Mammary epithelial cell (primary cell): ENCODE data around the gene RAB28.

Experiments used
- EZH2 ChIP-seq: IDR thresholded peaks from 2 replicates; pipeline ENCODE4 v1.6.1; 2012; ENCODE audit warnings: low read length, inconsistent platforms, borderline replicate concordance
- TF ChIP-seq, protein P1 (sequence below), 2 donors: IDR thresholded peaks in 1 of 2; conservative IDR thresholded peaks in 1 of 2; 2 replicates each; pipeline ENCODE4 v1.5.1; 2011 to 2012; ENCODE audit warnings: inconsistent platforms in 2 of 2, low read length in 2 of 2, mild to moderate bottlenecking in 2 of 2, control low read depth in 1 of 2, low read depth in 1 of 2; ENCODE audit not compliant: insufficient read depth in 1 of 2; ENCODE audit errors: extremely low read depth in 1 of 2

DNA sequence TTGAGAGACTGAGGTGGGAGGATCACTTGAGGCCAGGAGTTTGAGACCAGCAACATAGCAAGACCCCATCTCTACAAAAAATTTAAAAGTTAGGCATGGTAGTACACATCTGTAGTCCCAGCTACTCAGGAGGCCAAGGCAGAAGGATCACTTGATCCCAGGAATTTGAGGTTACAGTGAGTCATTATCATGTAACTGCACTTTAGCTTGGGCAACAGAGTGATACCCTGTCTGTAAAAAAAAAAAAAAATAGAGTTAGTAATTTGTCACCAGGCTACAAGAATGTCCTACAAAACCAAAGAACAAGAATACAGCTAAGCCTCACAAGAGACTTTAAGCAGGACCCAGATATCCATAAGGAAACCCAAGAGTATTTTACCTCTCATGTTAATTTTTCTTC, 27.0 kb upstream of the RAB28 start:
- TF ChIP-seq, protein P1, sequence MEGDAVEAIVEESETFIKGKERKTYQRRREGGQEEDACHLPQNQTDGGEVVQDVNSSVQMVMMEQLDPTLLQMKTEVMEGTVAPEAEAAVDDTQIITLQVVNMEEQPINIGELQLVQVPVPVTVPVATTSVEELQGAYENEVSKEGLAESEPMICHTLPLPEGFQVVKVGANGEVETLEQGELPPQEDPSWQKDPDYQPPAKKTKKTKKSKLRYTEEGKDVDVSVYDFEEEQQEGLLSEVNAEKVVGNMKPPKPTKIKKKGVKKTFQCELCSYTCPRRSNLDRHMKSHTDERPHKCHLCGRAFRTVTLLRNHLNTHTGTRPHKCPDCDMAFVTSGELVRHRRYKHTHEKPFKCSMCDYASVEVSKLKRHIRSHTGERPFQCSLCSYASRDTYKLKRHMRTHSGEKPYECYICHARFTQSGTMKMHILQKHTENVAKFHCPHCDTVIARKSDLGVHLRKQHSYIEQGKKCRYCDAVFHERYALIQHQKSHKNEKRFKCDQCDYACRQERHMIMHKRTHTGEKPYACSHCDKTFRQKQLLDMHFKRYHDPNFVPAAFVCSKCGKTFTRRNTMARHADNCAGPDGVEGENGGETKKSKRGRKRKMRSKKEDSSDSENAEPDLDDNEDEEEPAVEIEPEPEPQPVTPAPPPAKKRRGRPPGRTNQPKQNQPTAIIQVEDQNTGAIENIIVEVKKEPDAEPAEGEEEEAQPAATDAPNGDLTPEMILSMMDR (conservative IDR thresholded peaks at IDR 0.05 in 1 of 2, IDR thresholded peaks at IDR 0.05 in 1 of 2; ENCODE audit: extremely low read depth in 1 of 2, insufficient read depth in 1 of 2, low read depth in 1 of 2, low read length in 2 of 2) = no peak
- TF ChIP-seq EZH2 = no peak
